ENCODE results near the gene PLEKHG4.
A peak's percentile ranks its signal among the peaks of the same experiment; 100 is the strongest.

Gene PLEKHG4

DNA sequence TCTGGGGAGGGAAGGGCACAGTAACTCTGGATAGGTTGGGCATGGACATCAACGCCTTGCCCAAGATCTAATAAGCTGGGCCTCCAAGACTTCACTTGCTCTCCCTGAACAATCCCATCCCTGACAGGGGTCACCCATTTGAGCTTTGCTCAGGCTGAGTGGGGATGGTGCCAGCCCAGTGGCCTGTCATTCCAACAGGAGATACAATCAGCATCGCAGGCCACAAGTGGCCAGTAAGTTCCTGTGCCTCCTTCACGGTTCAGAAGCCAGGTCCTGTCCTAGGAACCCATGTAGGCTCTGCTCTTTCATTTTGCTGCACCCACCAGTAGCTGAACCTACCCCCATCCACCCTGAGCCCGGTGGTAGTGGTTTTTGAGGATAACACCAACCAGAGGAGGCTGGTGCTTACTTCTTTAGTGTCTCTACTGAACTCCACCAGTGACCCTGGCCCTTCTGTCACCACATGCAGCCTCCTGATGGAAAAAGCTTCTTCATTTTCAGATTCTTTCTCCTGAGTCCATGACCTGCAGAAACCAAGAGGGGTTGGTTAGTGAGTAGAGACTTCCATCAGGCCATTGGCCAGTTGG, 14.9 kb downstream of the PLEKHG4 start:
- no peak for DNase-seq

GRCh38 chr16:67294938-67295361, 15.6 kb downstream of the PLEKHG4 start:
- peak; percentile 40 for DNase-seq

GRCh38 chr16:67296420-67296819, 17.1 kb downstream of the PLEKHG4 start:
- DNase-seq = peak; percentile 54

DNA sequence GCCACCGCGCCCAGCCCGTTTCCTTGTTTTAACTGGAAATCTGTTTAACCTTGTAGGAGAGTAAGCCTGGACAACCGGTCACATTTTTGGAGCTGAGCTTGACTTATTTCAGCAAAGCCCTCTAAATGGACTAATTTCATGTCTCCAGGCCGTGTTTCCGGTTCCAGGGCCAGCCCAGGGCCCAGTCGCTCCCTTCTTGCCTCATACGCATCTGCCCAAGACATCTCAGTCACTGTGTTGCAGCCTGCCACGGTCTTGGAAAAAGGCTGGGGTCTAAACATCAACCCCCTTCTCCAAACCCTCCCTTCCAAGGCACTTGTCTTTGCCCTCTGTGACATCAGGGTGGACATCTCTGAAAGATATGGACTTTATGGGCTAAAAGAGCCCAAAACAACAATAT, 18.9 kb downstream of the PLEKHG4 start:
- DNase-seq = no peak

DNA sequence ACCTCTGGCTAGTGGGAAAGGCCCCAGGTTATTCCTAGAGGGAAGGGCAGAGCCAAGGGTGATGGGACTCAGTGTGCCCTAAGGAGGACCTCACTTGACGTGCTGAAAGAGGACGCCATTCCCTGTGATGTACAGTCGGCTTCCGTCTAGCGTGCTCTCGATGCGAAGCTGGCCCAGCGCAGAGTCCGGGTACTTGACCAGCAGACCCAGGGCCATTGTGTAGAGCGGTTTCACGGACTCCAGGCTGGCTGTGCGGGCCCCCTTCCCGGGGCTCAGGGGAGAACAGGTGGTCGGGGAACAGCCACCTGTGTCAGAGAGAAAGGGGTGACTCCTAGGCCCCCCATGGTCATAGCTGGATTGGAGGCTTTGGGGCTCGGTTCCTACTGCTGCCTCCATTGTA, 19.9 kb downstream of the PLEKHG4 start:
- no peak for DNase-seq

- no peak for DNase-seq
Measured at GRCh38 chr16:67301080-67301782, 21.9 kb downstream of the PLEKHG4 start.

DNA sequence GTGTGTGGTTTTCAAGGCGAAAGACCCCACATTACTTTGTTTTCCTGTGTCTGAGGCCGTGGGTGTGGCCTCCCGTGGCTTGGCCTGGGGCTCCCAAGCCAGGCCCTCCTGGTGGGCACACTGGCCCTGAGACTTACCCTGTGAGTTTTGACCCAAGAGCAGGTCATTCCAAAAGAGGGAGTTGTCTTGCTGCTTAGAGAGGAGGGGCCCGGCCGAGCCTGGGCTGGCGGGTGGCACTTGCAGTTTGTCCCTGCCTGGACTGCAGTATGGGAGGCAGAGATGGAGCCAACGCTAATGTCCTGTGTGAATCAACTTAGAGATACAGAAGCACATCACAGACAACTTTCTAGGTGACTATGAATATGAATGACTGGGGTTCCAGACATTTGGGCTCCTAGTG, 22.7 kb downstream of the PLEKHG4 start:
- no peak for DNase-seq

GRCh38 chr16:67302970-67303369, 23.6 kb downstream of the PLEKHG4 start:
- no peak for DNase-seq

GRCh38 chr16:67304020-67304419, 24.7 kb downstream of the PLEKHG4 start:
- peak; percentile 24 for DNase-seq

GRCh38 chr16:67305216-67306071, 26.1 kb downstream of the PLEKHG4 start:
- no peak for DNase-seq

DNA sequence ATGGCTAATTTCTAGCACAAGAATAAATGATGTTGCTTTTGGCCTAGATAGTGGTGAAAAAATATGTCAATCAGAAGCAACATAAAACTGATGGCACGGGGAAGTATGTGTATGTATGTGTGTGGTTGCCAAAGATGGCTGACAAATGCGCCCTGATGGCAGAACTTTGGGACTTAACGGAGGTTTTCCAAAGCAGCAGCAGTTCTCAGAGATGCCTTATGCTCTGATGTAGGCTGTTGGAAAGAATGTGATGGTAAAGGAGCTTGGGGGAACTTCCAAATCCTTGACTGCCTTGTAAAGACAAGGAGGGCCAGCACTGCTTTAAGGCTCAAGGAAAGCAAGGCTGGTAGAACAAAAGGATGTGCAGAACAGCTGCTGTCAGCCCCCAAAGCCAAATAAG, 31.2 kb downstream of the PLEKHG4 start:
- no peak for DNase-seq

DNA sequence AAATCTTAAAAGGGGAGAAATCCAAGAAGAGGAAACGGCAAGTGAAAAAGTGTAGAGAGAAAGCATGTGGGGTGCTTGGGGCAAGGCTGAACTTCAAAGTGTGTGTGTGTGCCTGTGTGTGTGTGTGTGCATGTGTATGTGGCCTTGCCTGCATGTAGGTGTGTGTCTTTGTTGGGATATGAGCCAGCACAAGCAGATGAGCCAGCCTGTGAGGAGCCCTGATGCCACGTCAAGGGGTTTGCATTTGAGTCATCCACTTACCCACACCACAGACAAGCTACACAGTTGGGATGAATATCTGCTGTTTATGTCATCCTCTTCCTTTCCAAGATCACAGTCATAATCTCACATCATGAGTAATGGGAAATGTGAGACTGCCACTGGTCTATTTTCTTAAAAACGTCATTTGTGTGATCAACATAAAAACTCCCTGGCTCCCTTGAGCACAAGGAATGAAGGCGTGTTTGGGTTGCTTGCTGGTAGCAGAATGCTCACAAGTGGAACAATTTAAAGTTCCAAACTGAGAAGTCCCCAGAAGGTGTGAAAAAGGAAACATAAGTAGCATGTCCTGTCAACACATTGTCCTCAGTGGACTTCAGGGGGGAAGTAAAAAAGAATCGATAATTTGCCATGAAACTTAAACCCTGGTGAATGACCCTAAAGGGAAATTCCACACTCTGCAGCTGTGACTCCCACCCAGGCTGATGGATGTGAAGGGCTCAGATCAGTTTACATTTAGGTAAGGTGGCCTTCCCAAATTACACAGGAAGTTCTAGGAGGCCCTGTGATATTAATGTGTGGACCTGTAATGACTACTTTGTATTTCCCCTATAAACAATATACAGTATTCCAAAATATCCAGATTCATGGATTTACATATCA, 32.5 kb downstream of the PLEKHG4 start:
- peak; percentile 98 for DNase-seq

GRCh38 chr16:67312719-67313118, 33.4 kb downstream of the PLEKHG4 start:
- DNase-seq = no peak

- no peak for DNase-seq
Measured at GRCh38 chr16:67317853-67318252, 38.5 kb downstream of the PLEKHG4 start.

GRCh38 chr16:67326115-67326471, 46.8 kb downstream of the PLEKHG4 start:
- DNase-seq = no peak

- no peak for DNase-seq
Measured at GRCh38 chr16:67326472-67327309, 47.4 kb downstream of the PLEKHG4 start, which contains the start of the genes KCTD19 and LRRC36. KCTD19 (minus strand) TSS chr16:67326741; CDS start chr16:67326707, 34 bp downstream. LRRC36 (plus strand) TSS chr16:67326815; CDS start chr16:67326863, 48 bp downstream.

DNA sequence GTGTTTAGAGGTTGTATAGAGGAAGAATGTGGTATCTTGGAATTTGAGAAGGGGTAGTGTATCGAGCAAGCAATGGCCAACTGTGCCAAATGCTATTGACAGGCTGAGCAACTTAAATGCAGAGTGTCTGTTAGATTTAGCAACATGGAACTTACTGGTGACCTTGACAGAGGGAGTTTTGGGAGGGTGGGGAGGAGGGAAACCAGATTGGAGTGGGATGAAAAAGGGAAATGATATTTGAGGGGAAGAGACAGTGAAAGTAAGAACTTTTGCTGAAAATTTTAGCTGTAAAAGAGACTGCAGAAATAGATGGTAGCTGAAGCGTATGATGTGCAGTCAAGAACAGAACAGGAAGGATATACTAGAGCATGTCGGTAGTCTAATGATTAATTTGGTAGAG, 48.4 kb downstream of the PLEKHG4 start:
- no peak for DNase-seq

DNA sequence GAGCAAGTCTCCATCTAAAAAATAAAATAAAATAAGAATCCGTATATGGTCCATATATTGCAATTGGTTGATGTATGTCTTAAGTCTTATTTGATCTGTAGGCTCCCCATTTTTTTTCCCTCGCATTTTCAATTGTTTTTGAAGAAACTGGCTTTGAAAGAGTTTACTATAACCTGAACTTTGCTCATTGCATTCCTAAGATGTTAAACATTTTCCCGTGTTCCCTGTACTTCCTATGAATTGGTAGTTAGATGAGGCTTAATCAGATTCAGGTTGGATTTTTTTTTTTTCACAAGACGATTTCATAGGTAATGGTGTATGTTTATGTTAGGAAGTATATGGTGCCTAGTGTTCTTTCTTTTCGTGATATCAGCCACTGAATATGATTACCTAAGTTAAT, 50.6 kb downstream of the PLEKHG4 start:
- DNase-seq = peak; percentile 15

GRCh38 chr16:67333315-67333714, 54.0 kb downstream of the PLEKHG4 start:
- no peak for DNase-seq

DNA sequence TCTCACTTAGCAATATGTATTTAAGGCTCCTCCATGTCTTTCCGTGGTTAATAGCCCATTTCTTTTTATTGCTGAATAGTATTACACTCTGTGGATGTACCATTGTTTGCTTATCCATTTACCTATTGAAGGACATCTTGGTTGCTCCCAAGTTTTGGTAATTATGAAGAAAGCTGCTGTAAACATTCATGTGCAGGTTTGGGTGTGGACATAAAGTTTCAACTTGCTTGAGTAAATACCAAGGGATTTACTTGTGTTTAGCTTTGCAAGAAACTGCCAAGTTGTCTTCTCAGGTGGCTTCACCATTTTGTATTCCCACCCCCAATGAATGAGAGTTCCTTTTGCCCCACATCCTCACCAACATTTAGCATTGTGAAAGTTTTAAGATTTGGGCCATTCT, 56.8 kb downstream of the PLEKHG4 start:
- DNase-seq = no peak

GRCh38 chr16:67336648-67337047, 57.3 kb downstream of the PLEKHG4 start:
- DNase-seq = peak; percentile 30

All from NCI-H226 (cell line).